Superior temporal gyrus (tissue), 1 donor: Measurements from ENCODE around the gene HOMER3.

Source experiments
- DNase-seq: peaks from one replicate; pipeline ENCODE4 v3.0.0-alpha.2; 2016; ENCODE audit errors: extremely low spot score

HOMER3 gene

GRCh38 chr19:18879579-18880373 lies 61.2 kb downstream of the HOMER3 start:
- DNase-seq: no peak
